Keratinocyte (primary cell): ENCODE data around the gene ARHGAP28.

Source experiments
- CTCF ChIP-seq, 3 experiments: IDR thresholded peaks in 1 of 3; conservative IDR thresholded peaks in 1 of 3; optimal IDR thresholded peaks in 1 of 3; 2 replicates in 2 of 3; 3 replicates in 1 of 3; pipeline versions ENCODE3 to v1.5.1; 2011; ENCODE audit warnings: low read length in 3 of 3, mild to moderate bottlenecking in 3 of 3, moderate library complexity in 2 of 3, control low read depth in 1 of 3, inconsistent platforms in 1 of 3; ENCODE audit not compliant: insufficient read depth in 2 of 3; ENCODE audit errors: extremely low read depth in 1 of 3
- EZH2 ChIP-seq: IDR thresholded peaks from one replicate; pipeline ENCODE4 v1.6.1; 2012; ENCODE audit warnings: inconsistent platforms, mild to moderate bottlenecking, low read length, moderate library complexity

- no peak for TF ChIP-seq CTCF (optimal IDR thresholded peaks at IDR 0.05 in 1 of 3, IDR thresholded peaks at IDR 0.05 in 1 of 3, conservative IDR thresholded peaks at IDR 0.05 in 1 of 3; ENCODE audit: extremely low read depth in 1 of 3, insufficient read depth in 2 of 3, low read length in 3 of 3)
- no peak for TF ChIP-seq EZH2
Measured at GRCh38 chr18:6763524-6763923, 34.0 kb downstream of the ARHGAP28 start.
